Astrocyte of the cerebellum (primary cell): Measurements from ENCODE around the gene PLA2G12A.
A peak's percentile ranks its signal among the peaks of the same experiment; 100 is the strongest.

ENCODE experiments used
- DNase-seq: peaks from one replicate; pipeline ENCODE4 v3.0.0-alpha.2; 2011; ENCODE audit warnings: low read depth
- H3K4me3 ChIP-seq: 2 replicates; pipeline ENCODE4 v1.5.1; 2011; ENCODE audit warnings: mild to moderate bottlenecking, low read depth, low read length, moderate library complexity
- in situ Hi-C: cut with HindIII; loops from 2 replicates; pipeline ENCODE4 v1.10.0; 2017; ENCODE audit warnings: low sequenced_read_pairs
- TF ChIP-seq, protein P1 (sequence below): IDR thresholded peaks from 2 replicates; pipeline ENCODE4 v1.5.1; 2012; ENCODE audit warnings: low read length, low read depth, moderate library complexity, mild to moderate bottlenecking; ENCODE audit errors: missing control alignments

Gene PLA2G12A

DNA sequence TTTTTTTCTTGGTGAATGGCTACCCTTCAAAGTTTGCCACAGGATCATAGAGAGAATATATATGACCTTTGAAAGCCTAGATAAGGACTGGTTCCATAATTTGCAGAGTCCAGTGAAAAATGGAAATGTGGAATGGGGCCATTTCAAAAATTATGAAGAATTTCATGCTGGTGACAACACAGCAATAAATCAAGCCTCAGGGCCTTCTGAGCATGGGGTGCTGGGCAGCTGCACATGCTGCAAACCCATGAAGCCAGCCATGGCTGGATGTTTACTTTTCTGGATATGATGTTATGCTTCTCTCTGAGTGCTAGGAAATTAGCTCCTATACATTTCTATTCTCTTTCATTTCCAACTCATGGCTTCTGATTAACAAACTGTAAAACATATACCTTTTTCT lies 16.0 kb upstream of the PLA2G12A start:
- no peak for DNase-seq
- TF ChIP-seq, protein P1, sequence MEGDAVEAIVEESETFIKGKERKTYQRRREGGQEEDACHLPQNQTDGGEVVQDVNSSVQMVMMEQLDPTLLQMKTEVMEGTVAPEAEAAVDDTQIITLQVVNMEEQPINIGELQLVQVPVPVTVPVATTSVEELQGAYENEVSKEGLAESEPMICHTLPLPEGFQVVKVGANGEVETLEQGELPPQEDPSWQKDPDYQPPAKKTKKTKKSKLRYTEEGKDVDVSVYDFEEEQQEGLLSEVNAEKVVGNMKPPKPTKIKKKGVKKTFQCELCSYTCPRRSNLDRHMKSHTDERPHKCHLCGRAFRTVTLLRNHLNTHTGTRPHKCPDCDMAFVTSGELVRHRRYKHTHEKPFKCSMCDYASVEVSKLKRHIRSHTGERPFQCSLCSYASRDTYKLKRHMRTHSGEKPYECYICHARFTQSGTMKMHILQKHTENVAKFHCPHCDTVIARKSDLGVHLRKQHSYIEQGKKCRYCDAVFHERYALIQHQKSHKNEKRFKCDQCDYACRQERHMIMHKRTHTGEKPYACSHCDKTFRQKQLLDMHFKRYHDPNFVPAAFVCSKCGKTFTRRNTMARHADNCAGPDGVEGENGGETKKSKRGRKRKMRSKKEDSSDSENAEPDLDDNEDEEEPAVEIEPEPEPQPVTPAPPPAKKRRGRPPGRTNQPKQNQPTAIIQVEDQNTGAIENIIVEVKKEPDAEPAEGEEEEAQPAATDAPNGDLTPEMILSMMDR, result no peak
- H3K4me3 ChIP-seq, result no peak overlapping the region
- in situ Hi-C loops, result no loop called here

DNA sequence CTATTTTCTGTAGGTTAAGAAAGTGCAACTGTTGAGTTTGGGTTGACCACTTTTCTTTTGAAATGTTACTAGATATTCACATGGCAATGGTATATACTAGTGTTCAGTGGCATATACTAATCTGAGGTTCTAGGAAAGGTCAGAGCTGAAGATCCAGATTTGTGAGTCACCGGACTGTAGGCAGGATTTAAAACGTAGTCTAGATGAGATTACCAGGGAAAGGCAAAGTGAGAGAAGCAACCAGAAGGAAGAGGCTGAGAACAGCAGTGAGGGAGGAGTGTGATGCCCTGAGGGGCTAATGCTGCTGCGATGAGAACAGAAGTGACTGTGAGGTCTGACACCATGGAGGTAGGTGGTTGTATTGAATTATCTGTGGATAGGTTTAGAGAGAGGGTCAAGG lies 9.7 kb upstream of the PLA2G12A start:
- TF ChIP-seq, protein P1, result no peak
- H3K4me3 ChIP-seq, result no peak overlapping the region
- DNase-seq, result no peak
- in situ Hi-C loops, result no loop called here

DNA sequence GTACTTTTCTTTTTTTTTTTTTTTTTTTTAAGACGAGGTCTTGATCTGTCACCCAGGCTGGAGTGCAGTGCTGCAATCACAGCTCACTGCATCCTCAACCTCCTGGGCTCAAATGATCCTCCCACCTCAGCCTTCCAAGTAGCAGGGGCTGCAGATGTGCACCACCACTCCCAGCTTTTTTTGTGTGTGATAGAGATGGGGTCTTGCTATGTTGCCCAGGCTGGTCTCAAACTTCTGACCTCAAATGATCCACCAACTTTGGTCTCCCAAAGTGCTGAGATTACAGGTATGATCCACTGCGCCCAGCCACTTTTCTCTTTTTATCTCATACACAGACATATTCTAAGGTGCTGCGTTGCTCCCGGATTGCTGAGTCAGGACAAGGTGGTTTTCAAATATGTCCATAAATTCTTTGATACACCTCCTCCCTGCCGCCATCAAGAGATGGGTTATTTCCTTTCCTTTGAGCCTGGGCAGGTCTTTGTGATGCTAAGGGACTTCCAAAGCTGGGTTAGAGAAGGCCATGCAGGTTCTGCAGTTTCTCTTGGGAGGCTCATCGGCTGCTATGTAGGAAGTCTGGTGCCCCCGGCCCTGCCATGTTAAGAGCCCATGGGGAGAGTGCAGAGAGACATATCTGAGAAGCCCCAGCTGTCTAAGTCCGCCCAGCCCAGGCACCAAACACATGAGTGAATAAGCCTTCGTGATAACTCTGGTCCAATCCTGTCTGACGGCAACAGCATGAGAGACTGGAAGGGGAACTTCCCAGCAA lies 8.4 kb upstream of the PLA2G12A start:
- in situ Hi-C loops, result no loop called here
- H3K4me3 ChIP-seq, result no peak overlapping the region
- TF ChIP-seq, protein P1, result no peak
- DNase-seq, result no peak

DNA sequence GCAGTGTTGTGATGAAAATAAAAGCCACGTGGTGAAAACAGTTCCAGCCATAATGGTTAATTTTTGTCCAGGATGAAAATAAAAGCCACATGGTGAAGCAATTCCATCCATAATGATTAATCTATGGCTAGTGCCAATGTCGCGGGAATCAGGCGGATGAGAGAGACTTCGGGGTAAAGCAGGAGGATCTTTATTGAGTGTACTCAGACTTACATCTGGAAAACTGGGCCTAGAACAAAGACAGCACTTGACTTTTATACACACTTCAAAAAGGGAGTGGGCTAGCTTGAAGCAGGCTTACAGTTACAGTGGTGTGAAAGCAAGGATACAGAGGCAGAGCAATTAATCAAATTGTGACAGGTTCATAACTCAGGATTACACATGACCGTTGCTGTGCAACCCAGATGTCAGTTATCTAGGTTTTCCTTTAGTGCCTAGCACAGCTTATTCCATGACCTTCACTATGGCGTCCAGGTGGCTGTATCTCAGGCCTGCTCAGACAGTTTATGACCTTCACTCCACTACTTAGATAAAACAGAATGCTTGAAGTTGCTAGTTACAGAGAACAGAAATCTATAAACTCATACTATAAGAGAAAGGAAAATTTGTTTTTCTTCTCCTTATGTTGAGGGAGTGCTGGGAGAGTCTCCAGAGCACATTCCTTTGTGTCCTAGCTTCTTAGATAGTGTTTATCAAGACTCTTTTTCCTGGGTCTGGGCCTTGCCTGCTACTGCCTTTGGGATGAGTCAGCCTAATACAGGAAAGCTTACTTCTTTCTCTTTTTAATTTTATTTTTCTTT lies 5.9 kb upstream of the PLA2G12A start:
- H3K4me3 ChIP-seq, result no peak overlapping the region
- in situ Hi-C loops, result no loop called here
- DNase-seq, result no peak
- TF ChIP-seq, protein P1, result no peak

DNA sequence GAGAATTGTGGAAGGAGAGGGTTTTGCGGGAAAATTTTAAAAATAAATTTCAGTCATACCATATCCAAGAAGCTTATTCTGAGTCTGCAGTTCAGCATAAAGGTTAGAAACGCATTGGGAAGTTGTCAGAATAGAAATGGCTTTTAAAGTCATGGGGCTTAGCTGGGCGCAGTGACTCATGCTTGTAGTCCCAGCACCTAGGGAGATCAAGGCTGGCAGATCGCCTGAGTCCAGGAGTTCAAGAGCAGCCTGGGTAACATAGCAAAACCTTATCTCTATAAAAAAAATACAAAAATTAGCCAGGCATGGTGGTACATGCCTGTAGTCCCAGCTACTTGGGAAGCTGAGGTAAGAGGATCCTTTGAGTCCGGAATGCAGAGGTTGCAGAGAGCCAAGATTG lies 3.9 kb upstream of the PLA2G12A start:
- in situ Hi-C loops, result no loop called here
- H3K4me3 ChIP-seq, result no peak overlapping the region
- no peak for DNase-seq
- TF ChIP-seq, protein P1, result no peak

DNA sequence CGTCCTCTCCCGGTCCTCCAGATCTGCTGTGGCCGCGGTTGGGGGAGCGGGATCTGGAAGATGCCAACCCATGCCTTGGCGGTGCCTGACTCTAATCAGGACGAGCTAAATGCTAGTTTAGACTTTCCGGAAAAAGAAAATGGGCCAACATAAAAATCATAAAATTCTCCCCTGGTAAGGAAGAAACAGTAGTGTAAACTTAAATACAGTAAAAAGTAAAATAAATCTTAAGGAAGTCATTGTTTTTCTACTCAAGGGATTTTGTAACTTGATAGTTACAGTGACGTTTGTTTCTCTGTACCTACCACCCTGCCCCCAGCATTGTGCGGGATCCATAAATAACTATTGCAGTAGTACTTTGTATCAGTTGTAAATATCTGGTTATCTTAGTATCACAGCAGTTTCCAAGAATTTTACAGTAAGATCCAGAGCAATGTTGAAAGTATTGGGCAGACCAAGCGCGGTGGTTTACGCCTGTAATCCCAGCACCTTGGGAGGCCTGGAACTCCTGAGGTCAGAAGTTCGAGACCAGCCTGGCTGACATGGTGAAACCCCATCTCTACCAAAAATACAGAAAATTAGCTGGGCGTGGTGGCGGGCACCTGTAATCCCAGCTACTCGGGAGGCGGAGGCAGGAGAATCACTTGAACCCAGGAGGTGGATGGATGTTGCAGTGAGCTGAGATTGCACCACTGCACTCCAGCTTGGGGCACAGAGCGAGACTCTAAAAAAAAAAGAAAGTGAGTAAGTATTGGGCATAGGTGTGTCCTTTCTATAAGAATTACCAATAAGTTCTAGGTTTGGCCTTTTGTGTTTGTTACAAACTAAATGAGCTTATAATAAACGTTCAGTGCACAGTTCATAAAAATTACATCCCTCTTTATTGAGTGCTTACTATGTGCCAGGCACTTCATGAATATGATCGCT lies 1.0 kb upstream of the PLA2G12A start:
- TF ChIP-seq, protein P1, result no peak
- DNase-seq, result no peak
- in situ Hi-C loops, result no loop called here
- peak overlapping the region; percentile 64 for H3K4me3 ChIP-seq
